HEK293T (cell line): ENCODE data around the gene MAGOHB.

Experiments
- ARNT ChIP-seq: fragments of 450-650 bp; IDR thresholded peaks from 2 replicates; pipeline ENCODE4 v1.6.1; 2017; ENCODE audit warnings: mild to moderate bottlenecking
- BHLHE40 ChIP-seq: fragments of 450-650 bp; IDR thresholded peaks from 2 replicates; pipeline ENCODE4 v1.6.1; 2016; ENCODE audit warnings: mild to moderate bottlenecking, moderate library complexity, borderline replicate concordance
- FOXM1 ChIP-seq: fragments of 450-650 bp; IDR thresholded peaks from 2 replicates; pipeline ENCODE4 v1.6.1; 2017; ENCODE audit warnings: mild to moderate bottlenecking, borderline replicate concordance
- HDGF ChIP-seq: fragments of 450-650 bp; IDR thresholded peaks from 2 replicates; pipeline ENCODE4 v1.6.1; 2017; ENCODE audit warnings: antibody characterized with exemption, borderline replicate concordance
- L3MBTL2 ChIP-seq: fragments of 450-650 bp; conservative IDR thresholded peaks from 2 replicates; pipeline ENCODE4 v1.6.1; 2016; ENCODE audit warnings: mild to moderate bottlenecking
- LEF1 ChIP-seq: fragments of 450-650 bp; IDR thresholded peaks from 2 replicates; pipeline ENCODE4 v1.6.1; 2017; ENCODE audit warnings: mild to moderate bottlenecking, borderline replicate concordance
- SP1 ChIP-seq: fragments of 450-650 bp; IDR thresholded peaks from 2 replicates; pipeline ENCODE4 v1.6.1; 2017
- SUZ12 ChIP-seq: fragments of 450-650 bp; IDR thresholded peaks from 2 replicates; pipeline ENCODE4 v1.6.1; 2016; ENCODE audit warnings: mild to moderate bottlenecking
- ZNF384 ChIP-seq: fragments of 450-650 bp; IDR thresholded peaks from 2 replicates; pipeline ENCODE4 v1.6.1; 2016

DNA sequence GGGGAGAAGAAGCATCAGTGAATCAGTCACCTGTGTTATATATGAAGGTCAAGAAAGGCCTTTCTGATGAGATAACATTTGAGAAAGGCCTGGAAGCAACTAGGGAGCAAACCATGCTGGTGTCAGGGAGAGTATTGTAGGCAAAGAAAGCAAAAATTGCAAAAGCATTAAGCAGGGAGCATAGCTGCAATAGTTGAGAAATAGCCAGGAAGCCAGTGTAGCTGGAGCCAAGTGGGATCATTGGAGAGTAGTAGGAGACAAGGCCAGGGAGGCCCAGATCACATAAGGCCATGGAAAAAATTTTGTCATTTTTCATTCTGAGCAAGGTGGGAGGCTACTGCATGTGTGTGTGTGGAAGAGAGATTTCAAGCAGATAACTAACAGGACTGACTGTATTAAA is 18.8 kb upstream of the MAGOHB start:
- TF ChIP-seq FOXM1 (no peak), ZNF384 (no peak), ARNT (no peak), L3MBTL2 (no peak), HDGF (no peak), SUZ12 (no peak), SP1 (no peak), LEF1 (no peak), BHLHE40 (no peak)
